Measurements from ENCODE around the gene KIF26A.

Gene KIF26A

GRCh38 chr14:104158827-104159798 is 20.7 kb downstream of the KIF26A start:
- no peak for DNase-seq (ENCODE audit: low spot score)

- DNase-seq (ENCODE audit: low spot score): no peak
Measured at GRCh38 chr14:104159990-104160389, 21.6 kb downstream of the KIF26A start.

- DNase-seq (ENCODE audit: low spot score): no peak
Measured at GRCh38 chr14:104161602-104162367, 23.4 kb downstream of the KIF26A start.

GRCh38 chr14:104162495-104162894 is 24.1 kb downstream of the KIF26A start:
- no peak for DNase-seq (ENCODE audit: low spot score)

- no peak for DNase-seq (ENCODE audit: low spot score)
Measured at GRCh38 chr14:104163541-104163940, 25.2 kb downstream of the KIF26A start.

- DNase-seq (ENCODE audit: low spot score): no peak
Measured at GRCh38 chr14:104164041-104164440, 25.7 kb downstream of the KIF26A start.

GRCh38 chr14:104164512-104164911 is 26.1 kb downstream of the KIF26A start:
- DNase-seq (ENCODE audit: low spot score): no peak

- DNase-seq (ENCODE audit: low spot score): no peak
Measured at GRCh38 chr14:104166698-104167097, 28.3 kb downstream of the KIF26A start.

- no peak for DNase-seq (ENCODE audit: low spot score)
Measured at GRCh38 chr14:104168603-104169002, 30.2 kb downstream of the KIF26A start.

- DNase-seq (ENCODE audit: low spot score): no peak
Measured at GRCh38 chr14:104169005-104169698, 30.8 kb downstream of the KIF26A start.

GRCh38 chr14:104169699-104170479 is 31.5 kb downstream of the KIF26A start:
- no peak for DNase-seq (ENCODE audit: low spot score)

GRCh38 chr14:104171029-104171697 is 32.8 kb downstream of the KIF26A start:
- no peak for DNase-seq (ENCODE audit: low spot score)

GRCh38 chr14:104171895-104172294 is 33.5 kb downstream of the KIF26A start:
- no peak for DNase-seq (ENCODE audit: low spot score)

GRCh38 chr14:104172349-104172748 is 34.0 kb downstream of the KIF26A start:
- DNase-seq (ENCODE audit: low spot score): no peak

GRCh38 chr14:104172880-104173279 is 34.5 kb downstream of the KIF26A start:
- DNase-seq (ENCODE audit: low spot score): no peak

- DNase-seq (ENCODE audit: low spot score): no peak
Measured at GRCh38 chr14:104174051-104174450, 35.7 kb downstream of the KIF26A start.

- no peak for DNase-seq (ENCODE audit: low spot score)
Measured at GRCh38 chr14:104175041-104175440, 36.7 kb downstream of the KIF26A start.

- no peak for DNase-seq (ENCODE audit: low spot score)
Measured at GRCh38 chr14:104175811-104176210, 37.4 kb downstream of the KIF26A start.

- no peak for DNase-seq (ENCODE audit: low spot score)
Measured at GRCh38 chr14:104176611-104177010, 38.2 kb downstream of the KIF26A start.

GRCh38 chr14:104177411-104177810 is 39.0 kb downstream of the KIF26A start:
- no peak for DNase-seq (ENCODE audit: low spot score)

- DNase-seq (ENCODE audit: low spot score): no peak
Measured at GRCh38 chr14:104178279-104178678, 39.9 kb downstream of the KIF26A start.
